ENCODE results near the gene FITM1. TPM values are rescaled to one million over a fixed set of nuclear protein-coding genes. Genes with fewer than 3 reads are reported as not detected.

The FITM1 gene
- total RNA-seq, 4 donors from 2014 or later: 0.61 to 1.3 (median 1.0) TPM; not detected in 1

DNA sequence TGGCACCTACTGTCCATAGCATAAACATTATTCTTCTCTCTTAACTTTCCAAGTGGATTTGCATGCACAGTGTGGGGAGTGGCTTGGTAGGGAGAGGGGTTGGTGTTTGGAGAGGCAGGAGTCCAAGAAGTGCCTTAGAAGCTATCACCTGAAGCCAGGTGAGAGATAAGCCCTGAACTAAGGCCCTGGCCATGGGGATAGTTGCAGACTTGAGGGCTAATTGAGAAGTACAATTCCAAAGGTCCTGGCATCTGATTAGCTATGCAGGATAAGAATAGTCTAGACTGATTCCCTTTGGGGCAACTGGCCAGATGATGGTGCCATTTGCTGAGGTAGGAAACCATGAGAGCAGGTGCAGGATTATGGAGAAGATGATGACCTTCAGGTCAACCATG, 38.4 kb upstream of the FITM1 start:
- no peak overlapping the region for H3K4me3 ChIP-seq (ENCODE audit: low read depth, poor library complexity, severe bottlenecking)
- TF ChIP-seq POLR2A (IDR thresholded peaks at IDR 0.05): no peak
- TF ChIP-seq, protein P1, sequence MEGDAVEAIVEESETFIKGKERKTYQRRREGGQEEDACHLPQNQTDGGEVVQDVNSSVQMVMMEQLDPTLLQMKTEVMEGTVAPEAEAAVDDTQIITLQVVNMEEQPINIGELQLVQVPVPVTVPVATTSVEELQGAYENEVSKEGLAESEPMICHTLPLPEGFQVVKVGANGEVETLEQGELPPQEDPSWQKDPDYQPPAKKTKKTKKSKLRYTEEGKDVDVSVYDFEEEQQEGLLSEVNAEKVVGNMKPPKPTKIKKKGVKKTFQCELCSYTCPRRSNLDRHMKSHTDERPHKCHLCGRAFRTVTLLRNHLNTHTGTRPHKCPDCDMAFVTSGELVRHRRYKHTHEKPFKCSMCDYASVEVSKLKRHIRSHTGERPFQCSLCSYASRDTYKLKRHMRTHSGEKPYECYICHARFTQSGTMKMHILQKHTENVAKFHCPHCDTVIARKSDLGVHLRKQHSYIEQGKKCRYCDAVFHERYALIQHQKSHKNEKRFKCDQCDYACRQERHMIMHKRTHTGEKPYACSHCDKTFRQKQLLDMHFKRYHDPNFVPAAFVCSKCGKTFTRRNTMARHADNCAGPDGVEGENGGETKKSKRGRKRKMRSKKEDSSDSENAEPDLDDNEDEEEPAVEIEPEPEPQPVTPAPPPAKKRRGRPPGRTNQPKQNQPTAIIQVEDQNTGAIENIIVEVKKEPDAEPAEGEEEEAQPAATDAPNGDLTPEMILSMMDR (IDR thresholded peaks at IDR 0.05): no peak
- no peak for DNase-seq (ENCODE audit: low spot score in 2 of 2)
- intact Hi-C loops (cut with DNase I; ENCODE audit: low total_unique reads): loop anchor here (10.0 kb wide), 1 partner anchor 77 kb away; no protein-coding TSS in a partner anchor

DNA sequence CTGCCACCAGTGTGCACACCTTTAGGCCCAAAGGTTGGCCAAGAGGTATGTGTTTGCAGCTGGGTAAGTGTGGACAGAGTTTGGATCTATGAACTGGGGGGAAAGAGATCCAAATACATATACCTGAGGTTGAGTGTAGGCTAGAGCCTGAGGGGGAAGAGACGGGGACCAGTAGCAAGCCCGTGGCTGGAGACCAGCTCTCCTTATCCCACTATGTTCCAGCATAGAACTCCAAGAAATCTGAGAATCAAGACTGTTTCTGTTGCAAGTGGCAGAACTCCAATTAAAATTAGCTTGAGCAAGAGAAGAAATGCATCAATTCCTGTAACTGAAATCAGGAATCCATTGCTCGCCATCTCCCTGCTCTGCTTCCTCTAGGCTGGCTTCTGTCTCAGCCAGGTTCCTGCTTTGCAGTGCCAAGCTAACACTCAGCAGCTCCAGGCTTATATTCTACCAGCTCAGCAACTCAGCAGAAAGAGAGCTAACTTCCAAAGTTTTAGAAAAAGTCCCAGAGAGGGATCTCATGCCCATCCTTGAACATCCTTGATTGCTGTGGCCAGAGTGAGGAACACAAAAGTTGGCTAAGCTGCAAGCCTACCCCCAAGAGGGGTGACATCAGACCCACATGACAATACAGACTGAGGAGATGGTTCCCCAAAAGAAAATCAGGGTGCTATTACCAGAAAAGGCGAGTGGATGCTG, 37.8 kb upstream of the FITM1 start:
- WGBS, 2 donors: 70 to 81% methylated on average over 4 of the region's 4 CpGs

DNA sequence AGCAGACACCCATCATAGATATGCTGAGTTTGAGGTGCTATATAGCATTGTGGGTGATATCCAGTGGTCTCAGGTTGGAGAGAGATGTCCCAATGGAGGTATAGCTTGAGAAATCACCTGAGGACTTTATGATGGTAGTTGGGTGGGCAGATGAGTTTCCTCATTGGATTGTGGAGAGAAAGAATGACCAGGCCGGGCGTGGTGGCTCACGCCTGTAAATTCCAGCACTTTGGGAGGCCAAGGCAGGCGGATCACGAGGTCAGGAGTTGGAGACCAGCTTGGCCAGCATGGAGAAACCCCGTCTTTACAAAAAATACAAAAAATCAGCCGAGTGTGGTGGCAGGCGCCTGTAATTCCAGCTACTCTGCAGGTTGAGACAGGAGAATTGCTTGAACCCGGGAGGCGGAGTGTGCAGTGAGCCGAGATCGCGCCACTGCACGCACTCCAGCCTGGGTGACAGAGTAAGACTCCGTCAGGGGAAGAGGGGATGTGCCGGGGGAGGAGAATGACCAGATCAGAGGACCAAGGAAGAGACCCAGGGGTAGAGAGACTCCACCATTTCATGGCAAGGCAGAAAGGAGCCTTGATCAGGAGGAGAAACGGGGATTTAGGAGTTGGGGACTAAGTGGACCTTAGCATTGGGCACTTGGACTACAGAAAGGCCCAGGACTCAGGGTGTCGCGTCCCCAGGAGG, 37.1 kb upstream of the FITM1 start:
- no peak for TF ChIP-seq POLR2A (IDR thresholded peaks at IDR 0.05)
- TF ChIP-seq, protein P1 (IDR thresholded peaks at IDR 0.05): no peak
- intact Hi-C loops (cut with DNase I; ENCODE audit: low total_unique reads): loop anchor here (10.0 kb wide), 1 partner anchor 79 kb away; no protein-coding TSS in a partner anchor
- no peak for DNase-seq (ENCODE audit: low spot score in 2 of 2)
- H3K4me3 ChIP-seq (ENCODE audit: low read depth, poor library complexity, severe bottlenecking): no peak overlapping the region
- WGBS, 2 donors: 59 to 60% methylated on average over 19 of the region's 19 CpGs

More for the DNA sequence above, 37.8 kb upstream of the FITM1 start:
- no peak overlapping the region for H3K4me3 ChIP-seq (ENCODE audit: low read depth, poor library complexity, severe bottlenecking)
- DNase-seq (ENCODE audit: low spot score in 2 of 2): no peak
- intact Hi-C loops (cut with DNase I; ENCODE audit: low total_unique reads): loop anchor here (10.0 kb wide), 1 partner anchor 78 kb away; no protein-coding TSS in a partner anchor
- TF ChIP-seq POLR2A (IDR thresholded peaks at IDR 0.05): no peak
- TF ChIP-seq, protein P1 (IDR thresholded peaks at IDR 0.05): no peak

DNA sequence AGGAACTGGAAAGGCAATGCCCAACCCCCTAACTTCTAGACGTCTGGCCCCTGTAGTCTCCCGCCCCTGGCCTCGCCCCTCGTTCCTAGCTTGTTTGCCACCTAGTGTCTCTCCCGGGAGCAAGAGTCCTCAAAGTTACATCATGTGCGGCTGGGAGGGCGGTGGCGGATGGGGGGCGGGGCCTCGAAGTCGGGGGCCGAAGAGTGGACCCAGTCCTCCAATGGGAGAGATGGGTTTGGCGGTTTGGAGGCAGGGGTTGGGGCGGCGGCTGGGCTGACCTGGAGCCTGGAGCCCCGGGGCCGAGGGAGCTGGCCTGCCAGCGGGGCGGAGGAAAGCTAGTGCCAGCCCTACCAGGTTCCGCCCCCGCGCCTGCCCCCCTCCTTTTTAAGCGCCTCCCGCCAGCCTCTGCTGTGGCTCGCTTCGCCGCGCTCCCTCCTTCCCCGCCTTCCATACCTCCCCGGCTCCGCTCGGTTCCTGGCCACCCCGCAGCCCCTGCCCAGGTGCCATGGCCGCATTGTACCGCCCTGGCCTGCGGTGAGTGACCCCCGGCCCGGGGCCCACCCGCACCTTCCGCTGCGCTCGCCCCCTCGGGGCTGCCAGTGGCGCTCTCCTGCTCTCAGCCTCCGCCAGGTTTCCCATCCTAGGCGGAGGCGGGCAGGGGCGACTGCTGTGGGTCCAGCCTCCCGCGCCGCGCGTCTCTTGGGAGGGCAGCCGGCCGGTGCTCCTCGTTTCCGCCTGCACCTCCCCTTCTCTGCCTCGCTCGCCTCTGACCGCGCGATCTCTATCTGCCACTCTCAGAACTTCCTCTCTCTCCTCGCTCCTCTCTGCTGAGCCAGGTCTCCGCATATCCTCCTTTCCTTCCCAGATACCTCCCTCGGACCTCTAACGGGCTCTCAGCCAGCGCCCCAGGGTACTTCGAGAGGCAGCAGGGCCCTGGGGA, 36.3 kb upstream of the FITM1 start, which contains the start of gene PCK2:
TSS of gene PCK2 (plus strand) at position 411 of the 940 bp plus-strand sequence. CDS start at position 506, 95 bp downstream.
- peak within 1 kb of the TSS; percentile 73 for H3K4me3 ChIP-seq (ENCODE audit: low read depth, poor library complexity, severe bottlenecking)
- WGBS, 2 donors: 1% methylated on average over 53 to 65 of the region's 68 CpGs
- TF ChIP-seq, protein P1 (IDR thresholded peaks at IDR 0.05): peak in 1 of 3 donors; percentile 20
- TF ChIP-seq POLR2A (IDR thresholded peaks at IDR 0.05): no peak
- peak; percentile 93 to 99 for DNase-seq (ENCODE audit: low spot score in 2 of 2)
- intact Hi-C loops (cut with DNase I; ENCODE audit: low total_unique reads): loop anchor here (10.0 kb wide), 1 partner anchor 79 kb away; no protein-coding TSS in a partner anchor

DNA sequence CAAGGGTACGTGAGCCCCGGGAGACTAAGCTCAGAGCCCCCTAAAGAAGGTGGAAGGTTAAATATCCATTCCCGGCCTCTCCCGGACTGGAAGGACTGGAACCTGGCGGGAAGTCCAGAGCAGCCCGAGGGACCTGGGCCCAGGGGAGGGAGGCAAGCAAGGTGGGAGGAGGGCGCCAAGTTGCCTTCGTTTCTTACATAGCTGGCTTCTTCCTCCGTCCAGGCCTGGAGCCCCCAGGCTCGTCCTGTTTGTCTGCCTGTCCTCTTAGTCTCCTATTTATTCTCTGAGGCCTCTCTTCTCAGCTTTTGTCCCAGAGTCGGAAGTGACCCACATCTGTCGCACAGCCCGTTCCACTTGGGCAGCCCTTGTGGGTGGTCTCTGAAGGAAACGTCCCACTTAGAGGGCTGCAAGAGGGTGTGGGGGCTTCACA, 35.6 kb upstream of the FITM1 start:
- no peak for DNase-seq (ENCODE audit: low spot score in 2 of 2)
- 5 to 8% methylated on average over 14 of the region's 14 CpGs for WGBS, 2 donors
- intact Hi-C loops (cut with DNase I; ENCODE audit: low total_unique reads): loop anchor here (10.0 kb wide), 1 partner anchor 80 kb away; no protein-coding TSS in a partner anchor

More for the DNA sequence above, 35.6 kb upstream of the FITM1 start:
- H3K4me3 ChIP-seq (ENCODE audit: low read depth, poor library complexity, severe bottlenecking): peak overlapping the region; percentile 73
- TF ChIP-seq, protein P1 (IDR thresholded peaks at IDR 0.05): no peak
- no peak for TF ChIP-seq POLR2A (IDR thresholded peaks at IDR 0.05)
